GM12878 (cell line): ENCODE results near the gene FSTL4. TPM values are rescaled to one million over a fixed set of nuclear protein-coding genes. Genes with fewer than 3 reads are reported as not detected.

ENCODE experiments used
- CBX3 ChIP-seq: fragments of 200-600 bp; sonication (generic); IDR thresholded peaks from 2 replicates; pipeline ENCODE4 v1.6.1; 2016; ENCODE audit warnings: low read depth, borderline replicate concordance
- CREB1 ChIP-seq: IDR thresholded peaks from 2 replicates; pipeline ENCODE4 v1.6.1; 2012; ENCODE audit warnings: low read depth, mild to moderate bottlenecking, inconsistent platforms
- EGR1 ChIP-seq, 2 experiments: IDR thresholded peaks; 1 replicate in 1 of 2; 2 replicates in 1 of 2; pipeline ENCODE4 v1.6.1; 2011 to 2012; ENCODE audit warnings: low read depth in 2 of 2, low read length in 2 of 2, borderline replicate concordance in 1 of 2, mild to moderate bottlenecking in 1 of 2, moderate library complexity in 1 of 2
- EP300 ChIP-seq, 2 experiments: fragments of 150-350 bp in 1 of 2; IDR thresholded peaks; 2 replicates each; pipeline ENCODE4 v1.6.1; 2011 to 2012; ENCODE audit warnings: low read depth in 2 of 2, low read length in 2 of 2, borderline replicate concordance in 1 of 2, improper control_type of control experiment in 1 of 2, inconsistent platforms in 1 of 2; ENCODE audit not compliant: control insufficient read depth in 1 of 2
- ETV6 ChIP-seq, 2 experiments: fragments of 450-650 bp in 1 of 2; IDR thresholded peaks in 1 of 2; conservative IDR thresholded peaks in 1 of 2; 2 replicates each; pipeline ENCODE4 v1.6.1; 2014; ENCODE audit warnings: antibody characterized with exemption in 1 of 2, borderline replicate concordance in 1 of 2, low read depth in 1 of 2, mild to moderate bottlenecking in 1 of 2, moderate library complexity in 1 of 2
- GATAD2B ChIP-seq: fragments of 450-650 bp; conservative IDR thresholded peaks from 2 replicates; pipeline ENCODE4 v1.6.1; 2017; ENCODE audit warnings: low read depth, mild to moderate bottlenecking, moderate library complexity
- HDGF ChIP-seq: fragments of 450-650 bp; IDR thresholded peaks from 2 replicates; pipeline ENCODE4 v1.6.1; 2016; ENCODE audit warnings: antibody characterized with exemption
- IKZF2 ChIP-seq, 2 experiments: fragments of 450-650 bp; IDR thresholded peaks; 2 replicates each; pipeline ENCODE4 v1.6.1; 2017; ENCODE audit warnings: mild to moderate bottlenecking in 2 of 2, moderate library complexity in 2 of 2
- MEF2B ChIP-seq: fragments of 450-650 bp; IDR thresholded peaks from 2 replicates; pipeline ENCODE4 v1.6.1; 2018; ENCODE audit warnings: mild to moderate bottlenecking, moderate library complexity; ENCODE audit not compliant: partially characterized antibody, poor library complexity, severe bottlenecking
- PAX8 ChIP-seq: fragments of 450-650 bp; IDR thresholded peaks from 2 replicates; pipeline ENCODE4 v1.6.1; 2017; ENCODE audit warnings: mild to moderate bottlenecking, moderate library complexity
- POLR2A ChIP-seq: IDR thresholded peaks from 2 replicates; pipeline ENCODE4 v1.6.1; 2011; ENCODE audit warnings: low read depth, mild to moderate bottlenecking, low read length
- SIX5 ChIP-seq: IDR thresholded peaks from 2 replicates; pipeline ENCODE4 v1.6.1; 2011; ENCODE audit warnings: mild to moderate bottlenecking, low read depth, low read length, moderate library complexity; ENCODE audit not compliant: severe bottlenecking
- STAT3 ChIP-seq: IDR thresholded peaks from 2 replicates; pipeline ENCODE4 v1.6.1; 2011; ENCODE audit warnings: low read depth, low read length, improper control_type of control experiment
- TCF12 ChIP-seq: IDR thresholded peaks from 2 replicates; pipeline ENCODE4 v1.6.1; 2011; ENCODE audit warnings: low read depth, mild to moderate bottlenecking, low read length
- TCF3 ChIP-seq: IDR thresholded peaks from 2 replicates; pipeline ENCODE4 v1.6.1; 2012; ENCODE audit warnings: low read depth, mild to moderate bottlenecking, low read length, borderline replicate concordance; ENCODE audit not compliant: insufficient read depth
- WRNIP1 ChIP-seq: IDR thresholded peaks from 2 replicates; pipeline ENCODE4 v1.6.1; 2011; ENCODE audit warnings: low read depth, low read length, improper control_type of control experiment, borderline replicate concordance
- YBX1 ChIP-seq: fragments of 450-650 bp; IDR thresholded peaks from 2 replicates; pipeline ENCODE4 v1.6.1; 2016; ENCODE audit warnings: antibody characterized with exemption
- ZNF217 ChIP-seq: fragments of 450-650 bp; IDR thresholded peaks from 2 replicates; pipeline ENCODE4 v1.6.1; 2017; ENCODE audit warnings: antibody characterized with exemption, mild to moderate bottlenecking
- polyA plus RNA-seq, 11 experiments: library from polyadenylated mRNA; depleted of rRNA in 4 of 11; unstranded in 6 of 11; stranded (reverse) in 5 of 11; fragments of >200 nt; fragmentation: Nextera tagmentation in 4 of 11; fragmentation: Illumina TruSeq in 1 of 11; extraction: Ambion mirVana in 4 of 11; extraction: Trizol in 1 of 11; gene quantifications; 1 replicate in 1 of 11; 2 replicates in 10 of 11; pipeline versions ENCODE4 v1.2.1 to v1.2.3, GENCODE V29; 2011 to 2016; ENCODE audit warnings: inconsistent platforms in 2 of 11, missing spikeins in 2 of 11, low read depth in 1 of 11
- total RNA-seq, 4 experiments: library from RNA; depleted of rRNA in 3 of 4; stranded (reverse); fragments of >200 nt in 3 of 4; fragmentation: Illumina TruSeq in 1 of 4; extraction: Trizol in 1 of 4; gene quantifications; 2 replicates each; pipeline versions ENCODE4 v1.2.1 to v1.2.3, GENCODE V29; 2013 to 2021
- TF ChIP-seq, protein P1 (sequence below): fragments of 450-650 bp; IDR thresholded peaks from 2 replicates; pipeline ENCODE4 v1.6.1; 2017; ENCODE audit warnings: mild to moderate bottlenecking, moderate library complexity
- TF ChIP-seq, protein P2 (sequence below): fragments of 450-650 bp; IDR thresholded peaks from 2 replicates; pipeline ENCODE4 v1.6.1; 2018; ENCODE audit warnings: mild to moderate bottlenecking, low read depth, moderate library complexity; ENCODE audit not compliant: partially characterized antibody
- TF ChIP-seq, protein P3 (sequence below): fragments of 450-650 bp; conservative IDR thresholded peaks from 2 replicates; pipeline ENCODE4 v1.6.1; 2017; ENCODE audit warnings: mild to moderate bottlenecking, moderate library complexity

FSTL4 gene
- total and polyA plus RNA-seq, 10 of the 15 experiments (the other 5 are each of a cell fraction or from before 2014, with no cell fraction given), result 0.01 to 0.79 (median 0.21) TPM; not detected in 6

DNA sequence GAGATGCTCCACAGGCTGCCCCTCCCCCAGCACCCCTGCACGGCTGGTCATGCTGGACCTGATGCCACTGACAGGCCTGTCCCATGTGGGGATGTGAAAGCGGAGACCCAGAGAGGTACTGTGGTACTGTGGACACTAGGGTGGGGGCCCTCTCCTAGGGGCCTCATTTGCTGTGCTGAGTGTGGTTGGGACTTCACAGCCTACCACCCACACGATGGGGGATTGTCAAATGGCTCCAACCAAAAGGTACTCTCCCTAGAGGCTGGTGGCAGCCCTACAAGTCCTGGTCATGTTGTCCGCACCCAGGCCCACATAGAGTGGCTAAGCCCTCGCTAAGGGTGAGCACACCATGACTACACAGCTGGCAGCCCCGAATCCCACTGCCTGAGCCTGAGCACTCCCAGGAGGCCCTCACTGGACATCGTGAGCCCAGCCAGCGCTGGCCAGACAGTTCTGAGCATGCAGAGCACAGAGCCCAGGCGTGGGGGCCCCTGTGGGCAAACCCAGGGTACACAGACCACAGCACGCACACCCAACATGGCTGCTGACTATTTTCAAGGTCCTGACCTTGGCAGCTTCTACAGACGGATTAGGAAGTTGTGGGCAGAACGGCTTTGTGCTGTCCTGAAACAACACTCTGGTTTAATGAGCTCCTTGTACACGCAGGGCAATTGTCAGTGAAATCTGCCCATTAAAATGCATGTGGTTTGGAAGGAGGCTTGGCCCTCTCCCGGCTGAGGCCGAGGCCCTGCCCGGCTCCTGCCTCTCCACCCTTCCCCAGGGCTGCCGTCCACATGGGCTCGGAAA, 346.4 kb downstream of the FSTL4 start (continued):
- no peak for TF ChIP-seq SIX5
- TF ChIP-seq YBX1, result no peak
- no peak for TF ChIP-seq CBX3
- TF ChIP-seq, protein P1, sequence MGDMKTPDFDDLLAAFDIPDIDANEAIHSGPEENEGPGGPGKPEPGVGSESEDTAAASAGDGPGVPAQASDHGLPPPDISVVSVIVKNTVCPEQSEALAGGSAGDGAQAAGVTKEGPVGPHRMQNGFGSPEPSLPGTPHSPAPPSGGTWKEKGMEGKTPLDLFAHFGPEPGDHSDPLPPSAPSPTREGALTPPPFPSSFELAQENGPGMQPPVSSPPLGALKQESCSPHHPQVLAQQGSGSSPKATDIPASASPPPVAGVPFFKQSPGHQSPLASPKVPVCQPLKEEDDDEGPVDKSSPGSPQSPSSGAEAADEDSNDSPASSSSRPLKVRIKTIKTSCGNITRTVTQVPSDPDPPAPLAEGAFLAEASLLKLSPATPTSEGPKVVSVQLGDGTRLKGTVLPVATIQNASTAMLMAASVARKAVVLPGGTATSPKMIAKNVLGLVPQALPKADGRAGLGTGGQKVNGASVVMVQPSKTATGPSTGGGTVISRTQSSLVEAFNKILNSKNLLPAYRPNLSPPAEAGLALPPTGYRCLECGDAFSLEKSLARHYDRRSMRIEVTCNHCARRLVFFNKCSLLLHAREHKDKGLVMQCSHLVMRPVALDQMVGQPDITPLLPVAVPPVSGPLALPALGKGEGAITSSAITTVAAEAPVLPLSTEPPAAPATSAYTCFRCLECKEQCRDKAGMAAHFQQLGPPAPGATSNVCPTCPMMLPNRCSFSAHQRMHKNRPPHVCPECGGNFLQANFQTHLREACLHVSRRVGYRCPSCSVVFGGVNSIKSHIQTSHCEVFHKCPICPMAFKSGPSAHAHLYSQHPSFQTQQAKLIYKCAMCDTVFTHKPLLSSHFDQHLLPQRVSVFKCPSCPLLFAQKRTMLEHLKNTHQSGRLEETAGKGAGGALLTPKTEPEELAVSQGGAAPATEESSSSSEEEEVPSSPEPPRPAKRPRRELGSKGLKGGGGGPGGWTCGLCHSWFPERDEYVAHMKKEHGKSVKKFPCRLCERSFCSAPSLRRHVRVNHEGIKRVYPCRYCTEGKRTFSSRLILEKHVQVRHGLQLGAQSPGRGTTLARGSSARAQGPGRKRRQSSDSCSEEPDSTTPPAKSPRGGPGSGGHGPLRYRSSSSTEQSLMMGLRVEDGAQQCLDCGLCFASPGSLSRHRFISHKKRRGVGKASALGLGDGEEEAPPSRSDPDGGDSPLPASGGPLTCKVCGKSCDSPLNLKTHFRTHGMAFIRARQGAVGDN, result peak; percentile 72; the same call in 1 of the 2 replicates
- no peak for TF ChIP-seq CREB1
- TF ChIP-seq WRNIP1, result no peak
- TF ChIP-seq PAX8, result no peak
- 0 out of 3 replicates have a peak, but pooled peaks of 1 of the 2 experiments have one; percentile 14 for TF ChIP-seq EGR1 (IDR thresholded peaks at IDR 0.05; ENCODE audit: borderline replicate concordance in 1 of 2, low read depth in 2 of 2, low read length in 2 of 2)
- TF ChIP-seq STAT3, result no peak
- TF ChIP-seq HDGF, result 0 out of 2 replicates have a peak, but pooled peaks have one; percentile 13
- no peak for TF ChIP-seq TCF12
- no peak for TF ChIP-seq TCF3
- TF ChIP-seq GATAD2B, result peak; percentile 63; the same call in 1 of the 2 replicates
- TF ChIP-seq, protein P2, sequence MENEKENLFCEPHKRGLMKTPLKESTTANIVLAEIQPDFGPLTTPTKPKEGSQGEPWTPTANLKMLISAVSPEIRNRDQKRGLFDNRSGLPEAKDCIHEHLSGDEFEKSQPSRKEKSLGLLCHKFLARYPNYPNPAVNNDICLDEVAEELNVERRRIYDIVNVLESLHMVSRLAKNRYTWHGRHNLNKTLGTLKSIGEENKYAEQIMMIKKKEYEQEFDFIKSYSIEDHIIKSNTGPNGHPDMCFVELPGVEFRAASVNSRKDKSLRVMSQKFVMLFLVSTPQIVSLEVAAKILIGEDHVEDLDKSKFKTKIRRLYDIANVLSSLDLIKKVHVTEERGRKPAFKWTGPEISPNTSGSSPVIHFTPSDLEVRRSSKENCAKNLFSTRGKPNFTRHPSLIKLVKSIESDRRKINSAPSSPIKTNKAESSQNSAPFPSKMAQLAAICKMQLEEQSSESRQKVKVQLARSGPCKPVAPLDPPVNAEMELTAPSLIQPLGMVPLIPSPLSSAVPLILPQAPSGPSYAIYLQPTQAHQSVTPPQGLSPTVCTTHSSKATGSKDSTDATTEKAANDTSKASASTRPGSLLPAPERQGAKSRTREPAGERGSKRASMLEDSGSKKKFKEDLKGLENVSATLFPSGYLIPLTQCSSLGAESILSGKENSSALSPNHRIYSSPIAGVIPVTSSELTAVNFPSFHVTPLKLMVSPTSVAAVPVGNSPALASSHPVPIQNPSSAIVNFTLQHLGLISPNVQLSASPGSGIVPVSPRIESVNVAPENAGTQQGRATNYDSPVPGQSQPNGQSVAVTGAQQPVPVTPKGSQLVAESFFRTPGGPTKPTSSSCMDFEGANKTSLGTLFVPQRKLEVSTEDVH, result no peak
- TF ChIP-seq POLR2A, result no peak
- TF ChIP-seq, protein P3, sequence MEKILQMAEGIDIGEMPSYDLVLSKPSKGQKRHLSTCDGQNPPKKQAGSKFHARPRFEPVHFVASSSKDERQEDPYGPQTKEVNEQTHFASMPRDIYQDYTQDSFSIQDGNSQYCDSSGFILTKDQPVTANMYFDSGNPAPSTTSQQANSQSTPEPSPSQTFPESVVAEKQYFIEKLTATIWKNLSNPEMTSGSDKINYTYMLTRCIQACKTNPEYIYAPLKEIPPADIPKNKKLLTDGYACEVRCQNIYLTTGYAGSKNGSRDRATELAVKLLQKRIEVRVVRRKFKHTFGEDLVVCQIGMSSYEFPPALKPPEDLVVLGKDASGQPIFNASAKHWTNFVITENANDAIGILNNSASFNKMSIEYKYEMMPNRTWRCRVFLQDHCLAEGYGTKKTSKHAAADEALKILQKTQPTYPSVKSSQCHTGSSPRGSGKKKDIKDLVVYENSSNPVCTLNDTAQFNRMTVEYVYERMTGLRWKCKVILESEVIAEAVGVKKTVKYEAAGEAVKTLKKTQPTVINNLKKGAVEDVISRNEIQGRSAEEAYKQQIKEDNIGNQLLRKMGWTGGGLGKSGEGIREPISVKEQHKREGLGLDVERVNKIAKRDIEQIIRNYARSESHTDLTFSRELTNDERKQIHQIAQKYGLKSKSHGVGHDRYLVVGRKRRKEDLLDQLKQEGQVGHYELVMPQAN, result no peak
- peak; percentile 15 for TF ChIP-seq MEF2B
- no peak; the same call in 1 of the 2 replicates for TF ChIP-seq ZNF217
- peak in 1 of 2 experiments; percentile 15; a peak in 1 of 4 replicates for TF ChIP-seq IKZF2 (IDR thresholded peaks at IDR 0.05)
- no peak for TF ChIP-seq ETV6 (conservative IDR thresholded peaks at IDR 0.05 in 1 of 2, IDR thresholded peaks at IDR 0.05 in 1 of 2; ENCODE audit: borderline replicate concordance in 1 of 2, low read depth in 1 of 2)
- 0 out of 4 replicates have a peak, but pooled peaks of 1 of the 2 experiments have one; percentile 26 for TF ChIP-seq EP300 (IDR thresholded peaks at IDR 0.05; ENCODE audit: borderline replicate concordance in 1 of 2, control insufficient read depth in 1 of 2, low read depth in 2 of 2, low read length in 2 of 2)
